ENCODE data around the gene IFIT2. TPM values are rescaled to one million over a fixed set of nuclear protein-coding genes. Genes with fewer than 3 reads are reported as not detected.
"Not testable (repeated sequence)": the region's sequence is repeated elsewhere in the genome, so short reads cannot be mapped to it uniquely, and the experiment has no call there.

IFIT2 gene
- total and polyA plus RNA-seq, 2 donors (not counting 3 experiments of a cell fraction or from before 2014, with no cell fraction given): 0.23 to 1.4 TPM

- BruUV-seq (replicated peaks); H3K36me3 ChIP-seq (ENCODE audit: control insufficient read depth in 2 of 2, extremely low read depth in 1 of 2, insufficient read depth in 2 of 2, low read length in 2 of 2); H3K27ac ChIP-seq (ENCODE audit: insufficient read depth, low read depth, low read length); DNase-seq (ENCODE audit: low read depth, low spot score); H3K4me3 ChIP-seq (replicated peaks in 1 of 3; ENCODE audit: insufficient read depth in 1 of 3, low read depth in 1 of 3, low read length in 3 of 3); H4K20me1 ChIP-seq (replicated peaks; ENCODE audit: control insufficient read depth, extremely low read depth, insufficient read depth, low read length); H3K27me3 ChIP-seq (ENCODE audit: control insufficient read depth in 2 of 2, insufficient read depth in 2 of 2, low read length in 2 of 2); CTCF ChIA-PET; H3K9me3 ChIP-seq (replicated peaks; ENCODE audit: control insufficient read depth, insufficient read depth, low read length); H3K9ac ChIP-seq (replicated peaks; ENCODE audit: extremely low read depth, insufficient read depth, low read length); H3K79me2 ChIP-seq (ENCODE audit: control insufficient read depth, insufficient read depth, low read length); H2AFZ ChIP-seq (ENCODE audit: low read depth, low read length); POLR2A ChIA-PET; FAIRE-seq; dilution Hi-C loops (cut with MboI; ENCODE audit: extremely low pct_ligation_motif_present, low sequenced_read_pairs); H3K4me2 ChIP-seq (ENCODE audit: insufficient read depth, low read length); H3K9me1 ChIP-seq (replicated peaks; ENCODE audit: control insufficient read depth, extremely low read depth, insufficient read depth, low read length); intact Hi-C loops (cut with micrococcal nuclease): not testable (repeated sequence)
- peak; percentile 18 for TF ChIP-seq JUN (IDR thresholded peaks at IDR 0.05; ENCODE audit: borderline replicate concordance, insufficient read depth, insufficient read length, low read depth)
- H3K4me1 ChIP-seq (ENCODE audit: control insufficient read depth, extremely low read depth, insufficient read depth, low read length): peaks cover 21% of the 10 kb centered on the region
Observed at GRCh38 chr10:89330014-89330413, 28.2 kb downstream of the IFIT2 start.

DNA sequence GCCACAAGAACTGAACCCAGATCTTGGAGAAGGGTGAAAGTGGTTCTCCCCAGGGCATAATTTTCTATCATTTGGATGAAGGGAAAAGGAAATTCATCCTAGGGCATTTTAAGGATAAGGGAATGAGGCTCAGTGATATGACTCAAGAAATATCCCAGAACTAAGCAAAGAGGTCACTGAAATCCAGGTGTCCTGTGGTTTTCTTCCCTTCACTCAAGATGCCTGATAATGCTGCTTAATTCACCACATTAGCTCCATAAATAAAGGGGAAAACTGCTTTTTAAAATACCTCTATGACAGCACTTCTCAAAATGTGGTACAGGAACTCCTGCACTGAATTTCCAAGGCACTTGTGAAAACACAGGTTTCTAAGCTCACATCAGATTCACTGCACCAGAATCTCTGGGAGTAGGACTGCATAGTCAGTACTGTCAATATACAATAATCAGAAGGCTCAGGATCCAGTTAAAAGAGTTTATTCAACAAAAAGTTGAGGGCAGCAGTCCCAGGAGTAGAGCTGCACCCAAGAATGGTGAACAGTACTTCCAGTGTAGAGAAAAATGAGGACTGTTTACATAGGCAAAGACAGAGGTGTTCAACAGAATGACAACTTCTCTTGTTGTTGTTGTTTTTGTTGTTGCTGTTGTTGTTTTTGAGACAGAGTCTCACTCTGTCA lies 28.8 kb downstream of the IFIT2 start:
- DNase-seq (ENCODE audit: low read depth, low spot score) (no peak), FAIRE-seq (no peak)
- Histone ChIP-seq H4K20me1 (replicated peaks; ENCODE audit: control insufficient read depth, extremely low read depth, insufficient read depth, low read length) (no peaks in the 10 kb centered on the region), H3K27me3 (ENCODE audit: control insufficient read depth in 2 of 2, insufficient read depth in 2 of 2, low read length in 2 of 2) (no peaks in the 10 kb centered on the region), H3K79me2 (ENCODE audit: control insufficient read depth, insufficient read depth, low read length) (no peaks in the 10 kb centered on the region), H3K4me1 (ENCODE audit: control insufficient read depth, extremely low read depth, insufficient read depth, low read length) (peaks cover 21% of the 10 kb centered on the region), H3K27ac (ENCODE audit: insufficient read depth, low read depth, low read length) (no peak overlapping the region), H3K9me3 (replicated peaks; ENCODE audit: control insufficient read depth, insufficient read depth, low read length) (no peaks in the 10 kb centered on the region), H3K4me3 (replicated peaks in 1 of 3; ENCODE audit: insufficient read depth in 1 of 3, low read depth in 1 of 3, low read length in 3 of 3) (no peak overlapping the region), H3K9me1 (replicated peaks; ENCODE audit: control insufficient read depth, extremely low read depth, insufficient read depth, low read length) (no peaks in the 10 kb centered on the region), H3K9ac (replicated peaks; ENCODE audit: extremely low read depth, insufficient read depth, low read length) (no peak overlapping the region), H3K36me3 (ENCODE audit: control insufficient read depth in 2 of 2, extremely low read depth in 1 of 2, insufficient read depth in 2 of 2, low read length in 2 of 2) (no peaks in the 10 kb centered on the region), H3K4me2 (ENCODE audit: insufficient read depth, low read length) (no peak overlapping the region), H2AFZ (ENCODE audit: low read depth, low read length) (no peak overlapping the region)
- POLR2A ChIA-PET: no interaction called here
- dilution Hi-C loops (cut with MboI; ENCODE audit: extremely low pct_ligation_motif_present, low sequenced_read_pairs): no loop called here
- CTCF ChIA-PET: no interaction called here
- TF ChIP-seq POLR2AphosphoS5 (IDR thresholded peaks at IDR 0.05; ENCODE audit: insufficient read depth, low read depth, low read length) (no peak), EZH2 (IDR thresholded peaks at IDR 0.05; ENCODE audit: borderline replicate concordance, low read depth, low read length, severe bottlenecking) (no peak), CTCF (IDR thresholded peaks at IDR 0.05; ENCODE audit: extremely low read depth in 1 of 2, insufficient read depth in 1 of 2, low read depth in 1 of 2, low read length in 2 of 2) (no peak), MYC (IDR thresholded peaks at IDR 0.05; ENCODE audit: low read depth, low read length) (no peak), FOS (IDR thresholded peaks at IDR 0.05; ENCODE audit: borderline replicate concordance, insufficient read depth, low read length) (no peak), JUN (IDR thresholded peaks at IDR 0.05; ENCODE audit: borderline replicate concordance, insufficient read depth, insufficient read length, low read depth) (no peak), GATA2 (IDR thresholded peaks at IDR 0.05; ENCODE audit: insufficient read depth, insufficient read length, low read depth, low read length) (no peak)
- TF ChIP-seq, protein P1, sequence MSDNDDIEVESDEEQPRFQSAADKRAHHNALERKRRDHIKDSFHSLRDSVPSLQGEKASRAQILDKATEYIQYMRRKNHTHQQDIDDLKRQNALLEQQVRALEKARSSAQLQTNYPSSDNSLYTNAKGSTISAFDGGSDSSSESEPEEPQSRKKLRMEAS (IDR thresholded peaks at IDR 0.05; ENCODE audit: insufficient read depth, insufficient read length): no peak
- no TSS peak for BruUV-seq (replicated peaks)
- intact Hi-C loops (cut with micrococcal nuclease): no loop called here

Measured in endothelial cell of umbilical vein (primary cell).